Fibroblast of skin of right quadriceps (primary cell): ENCODE measurements around the gene EP400.

Experiments
- DNase-seq: peaks from one replicate; pipeline ENCODE4 v3.0.0-alpha.2; 2013

Gene EP400

GRCh38 chr12:131913666-131914065 lies 36.1 kb upstream of the EP400 start:
- no peak for DNase-seq

GRCh38 chr12:131914179-131914702 lies 35.5 kb upstream of the EP400 start:
- no peak for DNase-seq

GRCh38 chr12:131915000-131915689 lies 34.6 kb upstream of the EP400 start:
- DNase-seq = no peak

- DNase-seq = no peak
These were observed 33.9 kb upstream of the EP400 start for GRCh38 chr12:131915823-131916222.

- no peak for DNase-seq
These were observed 33.2 kb upstream of the EP400 start for GRCh38 chr12:131916306-131917138.

- no peak for DNase-seq
These were observed 32.5 kb upstream of the EP400 start for GRCh38 chr12:131917139-131917710.

GRCh38 chr12:131917711-131918306 lies 31.9 kb upstream of the EP400 start:
- no peak for DNase-seq

GRCh38 chr12:131918311-131919050 lies 31.3 kb upstream of the EP400 start:
- no peak for DNase-seq

GRCh38 chr12:131919051-131919347 lies 30.7 kb upstream of the EP400 start:
- no peak for DNase-seq

- no peak for DNase-seq
These were observed 30.2 kb upstream of the EP400 start for GRCh38 chr12:131919366-131920156.

- no peak for DNase-seq
These were observed 29.6 kb upstream of the EP400 start for GRCh38 chr12:131920157-131920508.

GRCh38 chr12:131920902-131921840 lies 28.6 kb upstream of the EP400 start:
- DNase-seq = no peak

GRCh38 chr12:131921866-131922769 lies 27.6 kb upstream of the EP400 start:
- no peak for DNase-seq

GRCh38 chr12:131922772-131923171 lies 27.0 kb upstream of the EP400 start:
- no peak for DNase-seq

GRCh38 chr12:131923260-131923659 lies 26.5 kb upstream of the EP400 start:
- no peak for DNase-seq

GRCh38 chr12:131927110-131928079 lies 22.3 kb upstream of the EP400 start:
- DNase-seq = no peak

GRCh38 chr12:131928080-131928710 lies 21.5 kb upstream of the EP400 start:
- DNase-seq = no peak
